Stromal cell of bone marrow (primary cell): ENCODE results near the gene STK10.

Source experiments
- DNase-seq: peaks from one replicate; pipeline ENCODE4 v3.0.0-alpha.2; 2012; ENCODE audit warnings: low read depth

STK10 gene

DNA sequence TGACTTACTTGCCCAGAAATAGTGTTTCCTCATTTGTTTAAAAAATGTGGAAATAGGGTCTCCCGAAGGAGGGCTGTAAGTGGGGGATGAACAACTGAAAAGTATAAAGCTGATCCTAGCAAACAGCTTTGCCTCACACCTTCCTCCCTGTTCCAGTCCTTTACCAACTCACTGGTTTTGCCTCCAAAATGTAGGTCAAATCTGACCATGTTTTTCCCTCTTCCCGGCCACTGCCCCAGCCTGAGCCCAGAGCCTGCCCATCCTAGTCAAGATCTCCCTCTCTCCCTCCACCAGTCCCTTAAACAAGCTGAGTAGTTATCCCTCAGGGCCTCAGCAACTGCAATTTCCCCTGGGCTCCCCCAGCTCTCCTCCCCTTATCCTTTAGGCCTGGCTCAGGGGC is 99.2 kb downstream of the STK10 start:
- DNase-seq: no peak

DNA sequence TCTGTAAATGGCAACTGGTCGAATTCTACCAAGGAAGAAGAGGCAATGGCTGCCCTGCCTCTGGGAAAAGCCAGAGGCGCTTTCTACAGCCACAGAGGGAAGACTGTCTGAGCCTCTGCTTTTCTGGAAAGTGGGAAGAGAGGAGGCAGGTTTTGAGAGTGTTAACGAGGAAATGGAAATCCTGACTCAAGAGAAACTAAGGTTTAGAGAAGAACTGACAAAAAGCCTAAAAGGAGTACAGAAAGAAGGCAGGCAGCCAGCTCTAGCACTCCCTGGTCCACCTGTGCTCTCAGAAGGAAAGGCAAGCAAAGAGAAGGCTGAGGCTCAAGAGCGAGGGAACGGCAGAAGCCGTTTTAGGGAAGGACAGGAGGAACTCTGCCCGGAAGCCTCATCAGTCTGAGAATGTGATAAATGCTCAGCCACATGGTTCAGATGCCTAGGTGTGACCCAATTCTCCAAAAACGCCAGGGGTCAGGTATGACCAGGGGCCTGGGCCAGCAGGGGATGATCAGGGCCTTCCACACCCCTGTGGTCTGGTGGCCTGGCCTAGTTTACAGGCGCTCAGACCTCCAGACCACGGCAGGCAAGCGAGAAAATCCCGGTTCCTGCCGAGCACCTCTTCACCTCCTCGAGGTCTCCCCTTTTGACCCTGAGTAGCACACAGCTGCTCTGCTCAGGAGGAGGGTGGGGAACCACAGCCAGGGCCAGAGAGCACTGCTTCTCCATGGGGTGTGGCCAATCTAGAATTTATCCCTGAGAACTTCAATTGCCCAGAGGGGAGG is 101.6 kb downstream of the STK10 start:
- no peak for DNase-seq

DNA sequence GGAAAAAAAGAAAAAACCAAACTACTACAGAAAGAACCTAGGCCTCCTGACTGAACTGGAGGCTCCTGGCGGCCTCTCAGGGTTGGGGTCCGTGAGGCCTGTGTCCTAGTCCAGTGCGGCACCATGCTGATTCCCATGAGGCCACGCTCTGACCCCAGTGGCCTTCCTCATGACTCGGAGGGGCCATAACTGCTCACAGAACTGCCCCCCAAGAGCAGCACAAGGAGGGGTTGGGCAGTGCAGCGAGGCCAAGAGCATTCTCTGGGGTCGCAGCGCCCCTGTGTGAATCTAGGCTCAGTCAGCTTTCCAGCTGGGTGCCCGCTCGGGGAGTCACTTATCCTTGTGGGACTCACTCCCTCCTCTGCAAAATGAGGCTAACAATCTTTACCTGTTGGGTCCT is 102.3 kb downstream of the STK10 start:
- no peak for DNase-seq

DNA sequence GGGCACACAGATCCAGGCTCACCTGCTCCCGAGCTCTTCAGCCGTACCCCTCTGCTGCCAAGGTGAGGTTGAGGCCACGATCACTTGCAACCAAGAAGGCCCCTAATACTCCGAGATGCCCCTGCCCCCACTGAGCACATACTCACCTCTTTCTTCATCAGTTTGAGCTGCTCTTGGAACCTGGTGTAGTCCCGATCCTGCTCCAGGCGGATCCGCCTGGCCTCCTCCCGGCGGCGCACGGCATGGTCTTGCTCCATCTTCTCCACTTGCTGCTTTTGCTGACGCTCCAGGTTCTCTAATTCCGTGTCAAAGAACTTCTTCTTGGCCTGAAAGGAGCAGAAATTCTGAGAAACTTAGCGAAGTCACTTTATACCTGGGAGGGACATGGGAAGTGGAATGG is 105.8 kb downstream of the STK10 start:
- no peak for DNase-seq

DNA sequence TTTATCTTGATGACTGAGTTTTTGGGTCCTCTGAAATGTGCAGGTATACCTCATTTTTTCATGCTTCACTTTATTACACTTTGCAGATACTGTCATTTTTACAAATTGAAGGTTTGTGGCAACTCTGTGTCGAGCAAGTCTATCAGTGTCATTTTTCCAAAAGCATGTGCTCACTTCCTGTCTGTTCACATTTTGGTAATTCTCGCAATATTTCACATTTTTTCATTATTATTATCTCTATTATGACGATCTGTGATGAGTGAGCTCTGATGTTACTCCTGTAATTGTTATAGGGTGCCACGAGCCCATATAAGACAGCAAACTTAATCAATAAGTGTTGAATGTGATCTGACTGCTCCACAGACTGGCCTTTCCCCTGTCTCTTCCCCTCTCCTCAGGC is 108.1 kb downstream of the STK10 start:
- no peak for DNase-seq

DNA sequence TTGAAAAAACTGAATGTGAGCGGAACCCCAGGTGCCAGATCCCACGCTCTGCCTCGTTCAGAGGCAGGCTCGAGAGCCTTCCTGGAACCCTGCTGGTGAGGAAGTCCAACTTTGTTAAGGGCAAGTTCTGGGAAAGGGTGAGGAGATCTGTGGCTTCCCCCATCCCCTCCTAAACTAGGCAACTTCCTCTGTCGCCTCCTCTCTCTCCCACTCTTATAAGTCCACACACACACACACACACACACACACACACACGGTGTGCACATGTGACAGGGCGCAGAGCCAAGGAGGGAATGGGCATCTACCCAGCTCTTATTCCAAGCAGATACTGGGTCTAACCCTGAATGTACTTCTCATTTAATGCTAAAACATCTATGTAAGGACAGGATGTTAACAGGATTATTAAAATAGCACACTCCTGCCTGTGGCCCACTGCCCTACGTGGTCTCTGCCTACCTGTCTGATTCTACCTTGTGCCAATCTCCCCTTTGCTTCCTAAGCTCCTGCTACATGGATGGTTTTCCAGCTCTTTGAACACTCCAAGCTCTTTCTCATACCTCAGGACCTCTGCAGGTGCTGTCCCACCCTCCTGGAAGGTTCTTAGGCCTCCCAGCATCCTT is 109.2 kb downstream of the STK10 start:
- no peak for DNase-seq

DNA sequence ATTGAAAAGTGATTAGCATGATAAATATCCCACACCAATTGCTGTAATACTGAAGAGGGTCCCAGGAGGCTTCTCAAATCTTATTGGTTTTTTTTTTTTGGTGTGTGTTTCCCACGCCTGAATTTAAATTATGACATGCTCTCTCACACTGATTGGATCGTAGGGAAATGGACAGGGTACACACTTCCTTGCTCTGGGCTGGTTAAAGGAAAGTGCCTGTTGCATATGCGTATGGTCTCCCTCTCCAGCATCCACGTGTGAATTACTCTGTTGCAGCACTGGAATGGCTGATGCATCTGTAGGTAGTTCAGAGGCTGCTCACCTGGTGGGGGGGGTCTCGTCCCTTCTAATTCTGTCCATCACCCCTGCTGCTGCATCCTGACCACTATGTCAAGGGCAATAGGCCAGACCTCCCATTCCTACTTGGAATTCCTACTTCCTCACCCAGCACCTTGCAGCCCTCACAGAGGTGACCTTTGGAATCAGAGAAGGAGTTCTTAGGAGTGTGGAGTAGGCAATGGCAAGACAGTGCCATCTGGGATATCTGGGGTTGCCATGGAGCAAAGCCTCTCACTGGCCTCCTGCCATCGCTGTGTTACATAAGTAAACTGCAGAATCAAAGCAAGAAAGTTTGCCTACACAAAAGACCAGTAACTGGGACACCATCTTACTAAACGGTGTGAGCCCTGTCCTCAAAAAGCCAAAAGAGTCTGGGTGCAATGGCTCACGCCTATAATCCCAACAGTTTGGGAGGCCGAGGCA is 110.2 kb downstream of the STK10 start:
- no peak for DNase-seq

DNA sequence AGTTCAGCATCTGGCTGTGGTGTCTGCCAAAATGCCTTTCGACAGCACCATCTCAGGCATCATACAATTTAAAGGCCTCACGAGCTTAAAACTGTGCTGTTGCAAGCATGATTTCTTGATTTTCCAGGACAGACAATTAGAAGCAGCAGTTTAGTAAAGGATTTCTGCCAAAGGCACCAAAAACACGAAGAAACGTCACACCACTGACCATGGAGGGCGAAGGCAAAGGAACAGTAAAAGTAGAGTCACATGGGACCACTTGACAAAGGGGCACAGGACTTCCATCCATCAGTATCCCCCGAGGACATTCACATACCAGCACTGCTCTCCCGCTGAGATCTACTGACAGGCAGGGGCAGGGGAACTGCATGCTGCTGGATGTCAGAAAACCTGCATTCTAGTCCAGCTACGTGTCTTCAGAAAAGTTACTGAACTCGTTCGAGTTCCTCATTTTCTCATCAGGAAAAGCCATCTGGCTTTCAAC is 111.2 kb downstream of the STK10 start:
- no peak for DNase-seq

DNA sequence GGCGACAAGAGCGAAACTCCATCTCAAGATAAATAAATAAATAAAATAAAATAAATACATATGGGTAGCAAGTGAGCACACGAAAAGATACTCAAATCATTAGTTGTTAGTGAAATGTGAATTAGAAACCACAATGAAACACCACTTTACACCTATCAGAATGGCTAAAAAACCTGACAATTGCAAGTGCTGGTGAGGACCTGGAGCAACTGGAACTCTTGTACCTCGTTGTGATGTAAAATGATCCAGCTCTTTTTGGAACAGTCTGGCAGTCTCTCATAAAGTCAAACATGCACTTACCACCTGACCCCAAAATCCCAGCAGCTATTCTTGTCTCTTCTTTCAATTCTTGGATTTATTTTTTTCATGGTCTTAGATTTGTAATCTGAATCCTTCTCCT is 112.4 kb downstream of the STK10 start:
- DNase-seq: no peak

DNA sequence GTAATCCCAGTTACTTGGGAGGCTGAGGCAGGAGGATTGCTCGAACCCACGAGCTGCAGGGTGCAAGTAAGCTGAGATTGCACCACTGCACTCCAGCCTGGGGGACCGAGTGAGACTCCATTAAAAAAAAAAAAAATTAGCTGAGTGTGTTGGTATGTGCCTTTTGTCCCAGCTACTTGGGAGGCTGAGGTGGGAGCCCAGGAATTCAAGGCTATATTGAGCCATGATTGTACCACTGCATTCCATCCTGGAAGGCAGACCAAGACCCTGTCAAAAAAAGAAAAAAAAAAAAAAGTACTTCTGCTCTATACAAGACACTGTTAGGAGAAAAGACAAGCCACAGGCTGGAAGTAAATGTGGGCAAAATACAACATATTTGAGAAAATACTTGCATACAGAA is 113.1 kb downstream of the STK10 start:
- DNase-seq: no peak

DNA sequence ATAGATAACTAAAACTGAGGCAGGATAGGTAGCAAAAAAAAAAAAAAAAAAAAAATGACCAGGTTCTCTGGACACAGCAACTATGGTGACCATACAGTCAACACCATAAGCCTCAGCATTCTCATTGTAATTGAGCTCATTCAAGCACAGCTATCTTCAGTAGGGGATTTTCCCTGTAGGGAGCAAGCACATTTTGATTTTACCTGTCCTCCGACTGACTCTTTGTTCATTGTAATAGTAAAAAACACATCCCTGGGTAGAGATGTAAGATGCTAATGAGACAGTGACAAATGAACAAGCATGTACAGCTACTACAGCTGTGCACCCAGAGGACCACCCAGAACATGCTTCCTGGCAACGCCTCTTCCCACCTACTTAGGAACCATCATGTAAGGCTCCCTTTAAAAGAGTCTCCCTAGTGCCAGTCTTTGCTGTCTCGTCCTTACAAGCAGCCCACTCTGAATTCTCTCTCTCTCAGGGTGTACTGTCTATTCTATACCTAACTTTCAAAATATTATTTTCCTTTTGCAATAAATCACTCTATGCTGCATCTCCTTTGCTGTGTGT is 116.6 kb downstream of the STK10 start:
- DNase-seq: no peak

DNA sequence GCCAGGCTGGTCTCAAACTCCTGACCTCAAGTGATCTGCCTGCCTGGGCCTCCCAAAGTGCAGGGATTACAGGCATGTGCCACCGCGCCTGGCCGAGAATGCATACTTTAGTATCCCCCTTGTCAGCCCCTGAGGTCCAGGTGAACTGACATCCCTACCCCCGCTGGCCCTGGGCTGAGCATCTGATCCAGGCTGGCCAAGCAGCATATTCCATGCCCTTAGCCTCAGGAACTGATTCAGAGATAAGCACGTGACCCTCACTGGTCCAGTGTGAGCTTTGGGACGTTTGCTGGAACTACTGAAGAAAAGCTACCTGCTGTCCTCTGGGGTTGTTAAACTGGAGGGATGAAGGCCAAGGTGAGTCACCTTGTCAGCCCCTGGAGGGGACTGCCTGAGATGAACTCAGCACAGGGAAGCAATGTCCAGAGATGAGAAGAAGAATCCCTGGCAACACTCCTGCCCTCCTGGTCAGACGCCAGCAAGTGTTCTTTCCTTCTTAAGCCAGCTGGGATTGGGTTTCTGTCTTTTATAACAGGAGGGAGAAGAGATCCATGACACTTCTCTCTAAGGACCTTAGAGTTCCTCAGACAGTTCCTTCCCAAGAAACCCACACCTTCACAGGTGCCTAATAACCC is 122.5 kb downstream of the STK10 start:
- DNase-seq: no peak

DNA sequence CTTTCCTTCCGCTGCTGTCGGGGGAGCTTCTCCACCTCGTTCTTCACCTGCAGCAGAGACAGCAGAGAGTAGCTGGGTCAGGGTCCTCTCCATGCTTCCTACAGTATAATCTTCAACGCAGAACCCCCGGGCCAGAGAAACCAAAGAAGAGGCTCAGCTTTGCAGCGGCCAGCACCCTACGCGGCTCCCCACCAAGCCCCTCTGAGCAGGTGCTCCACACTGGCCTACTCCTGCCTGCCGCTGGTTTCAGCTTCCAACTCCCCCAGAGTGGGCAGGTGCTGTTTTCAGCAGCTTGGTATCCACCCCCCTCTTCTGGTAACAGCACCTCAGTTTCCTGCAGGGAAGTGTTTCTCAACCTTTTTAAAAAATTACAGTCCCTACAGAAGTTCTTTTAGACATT is 123.3 kb downstream of the STK10 start:
- DNase-seq: no peak

DNA sequence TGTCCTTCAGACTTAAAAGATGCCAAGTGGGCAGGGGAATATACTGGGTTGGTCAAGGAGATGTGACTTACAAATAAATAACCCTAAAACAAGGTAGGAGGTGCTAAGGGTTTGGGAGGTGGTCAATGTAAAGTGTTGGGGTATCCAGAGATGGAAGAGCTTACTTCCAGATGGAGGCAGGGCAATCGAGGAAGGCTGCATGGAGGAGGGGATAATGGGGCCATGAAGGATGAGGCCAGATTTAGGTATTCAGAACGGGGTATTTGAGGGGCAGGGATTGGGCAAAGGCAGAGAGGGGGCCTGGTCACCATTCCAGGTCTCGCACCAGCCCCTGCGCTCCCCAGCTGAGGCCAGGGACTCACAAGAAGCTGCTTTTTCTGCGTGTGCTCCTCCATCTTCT is 123.7 kb downstream of the STK10 start:
- no peak for DNase-seq

DNA sequence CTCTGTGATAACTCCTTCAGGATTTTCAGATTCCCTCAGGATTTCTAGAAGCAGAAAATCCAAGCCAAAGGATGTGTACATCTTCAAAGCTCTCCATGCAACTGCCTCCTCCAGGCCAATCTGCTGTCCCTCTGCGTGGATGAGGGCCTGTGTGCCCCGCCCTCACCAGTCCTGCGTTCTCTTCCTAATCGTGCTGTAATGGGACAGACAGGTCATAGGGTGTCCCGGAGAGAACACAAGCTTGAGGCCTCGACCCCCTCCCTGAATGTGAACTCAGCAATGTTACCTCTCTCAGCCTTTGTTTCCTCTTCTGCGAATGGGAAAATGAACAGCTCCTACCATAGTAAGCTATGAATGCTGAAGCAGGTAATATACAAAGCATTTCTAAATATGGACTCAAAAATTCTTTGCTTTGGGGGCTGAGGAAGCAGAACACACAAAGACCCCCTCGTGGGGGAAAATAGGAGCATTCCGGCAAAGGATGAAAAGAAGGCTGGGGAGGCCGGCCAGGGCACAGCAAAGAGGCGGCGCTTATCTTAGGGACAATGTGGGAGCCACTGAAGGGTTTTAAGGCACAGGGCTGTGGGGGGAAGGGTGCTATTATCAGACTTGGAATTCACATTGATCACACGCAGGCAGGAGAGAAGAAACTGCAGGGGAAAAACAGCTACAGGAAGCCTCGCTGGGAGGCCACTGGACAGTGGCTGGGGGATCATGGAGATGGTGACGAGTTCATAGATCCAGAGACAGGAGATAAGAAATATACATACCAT is 124.4 kb downstream of the STK10 start:
- no peak for DNase-seq

DNA sequence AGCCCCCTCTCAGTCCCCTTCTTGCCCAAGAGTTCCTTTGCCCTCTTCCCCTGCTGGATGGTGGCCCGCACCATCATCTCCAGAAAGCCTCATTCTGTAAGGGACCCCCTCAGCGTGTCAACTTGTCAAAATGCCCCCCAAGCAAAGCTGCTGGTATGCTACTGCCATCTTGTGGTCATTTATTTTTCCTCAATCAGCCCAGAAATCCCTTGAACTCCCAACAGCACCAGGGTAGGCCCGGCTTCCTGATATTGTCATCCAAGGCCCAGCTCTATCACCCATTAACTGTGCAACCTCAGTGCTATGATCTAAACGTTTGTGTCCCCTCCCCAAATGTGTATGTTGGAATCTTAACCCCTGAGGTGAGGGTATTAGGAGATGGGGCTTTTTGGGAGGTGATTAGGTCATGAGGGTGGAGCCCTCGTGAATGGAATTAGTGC is 128.3 kb downstream of the STK10 start:
- DNase-seq: no peak

DNA sequence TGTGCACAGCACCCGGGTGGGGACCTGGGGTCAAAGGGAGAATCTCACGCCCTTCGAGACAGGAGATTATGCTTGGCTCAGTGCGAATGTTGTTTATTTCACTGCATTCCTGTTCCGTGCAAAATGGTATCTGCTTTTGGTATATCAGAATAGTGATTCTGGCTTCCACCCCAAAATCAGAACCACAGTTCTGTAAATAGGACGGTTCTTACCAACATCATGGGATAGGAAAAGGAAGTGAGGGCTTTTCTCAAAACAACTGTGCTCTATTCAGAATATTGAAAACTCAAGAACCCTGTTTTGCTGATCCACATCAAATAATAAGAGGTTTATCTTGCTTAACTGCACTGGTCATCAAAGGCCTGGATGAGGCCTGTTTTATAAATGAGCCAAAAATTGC is 129.9 kb downstream of the STK10 start:
- no peak for DNase-seq

DNA sequence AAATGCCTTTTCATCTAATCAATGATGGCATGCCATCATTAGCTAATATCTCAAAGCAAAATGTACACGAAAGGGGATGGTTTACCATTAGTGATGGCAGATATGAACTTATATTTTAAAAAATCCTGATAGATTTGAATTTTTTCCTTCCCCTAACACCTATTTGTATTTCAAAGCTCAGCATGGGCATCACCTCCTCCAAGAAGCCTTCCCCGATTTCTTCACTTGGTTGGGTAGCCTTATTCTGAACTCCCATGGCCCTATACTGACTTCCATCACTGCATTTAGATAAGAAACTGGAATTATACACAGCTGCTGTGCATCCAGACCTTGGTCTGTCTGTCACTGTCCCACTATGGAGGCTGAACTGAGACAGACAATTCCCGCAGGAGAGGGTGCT is 132.0 kb downstream of the STK10 start:
- no peak for DNase-seq

DNA sequence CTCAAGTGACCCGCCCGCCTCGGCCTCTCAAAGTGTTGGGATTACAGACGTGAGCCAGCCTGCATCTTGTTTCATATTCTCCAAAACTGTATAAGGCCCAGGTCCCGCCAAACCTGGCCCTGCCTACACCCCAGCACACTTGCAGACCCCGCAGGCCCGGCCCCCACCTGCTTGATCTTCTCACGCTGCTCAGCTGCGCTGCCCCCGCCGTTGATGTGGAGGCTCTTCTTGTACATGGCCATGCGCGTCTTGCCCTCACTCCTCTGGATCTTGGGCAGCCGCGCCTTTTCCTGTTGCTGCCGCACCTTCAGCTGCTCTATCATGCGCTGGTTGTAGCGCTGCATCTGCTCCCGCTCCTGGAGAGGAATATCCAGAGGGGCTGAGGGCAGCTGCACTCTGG is 132.6 kb downstream of the STK10 start:
- DNase-seq: no peak

DNA sequence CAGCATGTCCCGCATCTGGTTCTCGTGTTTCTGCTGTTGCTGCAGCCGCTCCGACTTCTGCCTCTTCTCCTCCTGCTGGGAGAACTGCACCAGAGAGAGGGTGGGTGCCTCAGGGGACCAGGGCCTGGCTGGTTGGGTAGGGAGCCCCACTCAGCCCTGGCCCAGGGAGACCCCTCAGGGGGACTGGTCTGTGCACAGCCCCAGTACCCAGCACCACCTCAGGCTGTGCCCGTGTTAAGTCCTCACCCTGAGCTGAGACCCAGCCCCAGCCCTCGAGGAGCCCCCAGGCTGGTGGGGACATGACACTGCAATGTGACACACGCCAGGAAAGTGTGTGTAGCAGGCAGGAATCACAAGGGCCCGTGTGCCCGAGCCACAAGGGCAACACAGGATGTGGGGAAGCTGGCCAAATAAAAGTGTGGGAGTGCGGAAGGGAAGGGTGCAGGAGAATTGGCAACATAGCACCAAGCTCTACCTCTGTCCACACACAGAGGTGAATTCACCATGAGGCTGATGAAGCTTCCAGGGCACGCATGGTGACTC is 133.3 kb downstream of the STK10 start:
- DNase-seq: no peak
